Activated CD4-positive, alpha-beta T cell treated with anti-CD3 and anti-CD28 coated beads for 1 hour (primary cell): ENCODE data around the gene ADAP1.
"Not testable (repeated sequence)": the region's sequence is repeated elsewhere in the genome, so short reads cannot be mapped to it uniquely, and the experiment has no call there.

Experiments used
- DNase-seq: peaks from one replicate; pipeline ENCODE4 v3.0.0-alpha.2; 2020

ADAP1 gene

GRCh38 chr7:974172-974571 is 19.7 kb upstream of the ADAP1 start:
- DNase-seq: no peak

- DNase-seq: no peak
Measured at GRCh38 chr7:973312-973711, 18.8 kb upstream of the ADAP1 start.

DNA sequence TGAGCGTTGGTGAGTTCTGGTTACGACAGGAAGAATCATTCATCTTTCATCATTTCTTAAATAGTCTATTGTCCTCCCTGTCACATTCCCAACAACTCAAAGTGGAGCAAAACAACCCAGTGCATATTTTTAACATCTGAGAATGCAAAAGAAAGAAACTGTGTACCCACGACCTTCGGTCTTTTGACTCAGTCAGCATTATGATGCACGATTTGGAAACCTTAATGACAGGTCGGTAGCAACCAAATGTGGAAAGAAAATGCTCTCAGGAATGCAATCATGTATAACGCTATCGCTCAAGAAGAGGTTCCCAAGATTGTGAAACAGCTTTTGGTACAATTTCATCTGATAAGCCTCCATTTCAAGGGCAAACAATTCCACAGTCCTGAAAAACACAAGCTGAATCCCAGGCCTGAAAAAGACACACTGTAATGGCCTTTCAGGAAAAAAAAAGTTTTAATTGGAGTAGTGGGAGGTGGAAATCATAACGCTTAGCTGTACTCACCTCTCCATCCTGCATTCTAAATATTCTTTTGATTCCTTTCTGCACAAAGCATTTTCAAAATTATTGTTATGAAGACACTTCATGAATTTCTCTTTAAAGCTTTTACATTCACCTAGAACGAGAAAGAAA is 18.3 kb upstream of the ADAP1 start:
- DNase-seq: no peak

GRCh38 chr7:972110-972509 is 17.6 kb upstream of the ADAP1 start:
- no peak for DNase-seq

DNA sequence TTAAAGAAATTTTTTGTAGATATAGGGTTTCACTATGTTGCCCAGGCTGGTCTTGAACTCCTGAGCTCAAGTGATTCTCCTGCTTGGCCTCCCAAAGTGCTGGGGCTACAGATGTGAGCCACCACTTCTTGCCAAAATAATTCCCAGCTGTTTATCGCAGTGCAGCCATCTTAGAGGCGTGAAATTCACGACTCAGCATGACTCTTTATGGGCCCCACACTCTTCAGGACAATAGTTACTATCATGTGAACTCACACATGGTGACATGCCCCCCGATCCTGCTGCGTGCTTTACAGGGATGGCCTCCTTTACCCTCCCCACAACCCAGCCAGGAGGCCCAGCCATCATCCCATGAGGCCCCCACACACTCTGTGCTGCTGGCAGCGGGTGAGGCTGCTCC is 16.3 kb upstream of the ADAP1 start:
- no peak for DNase-seq

DNA sequence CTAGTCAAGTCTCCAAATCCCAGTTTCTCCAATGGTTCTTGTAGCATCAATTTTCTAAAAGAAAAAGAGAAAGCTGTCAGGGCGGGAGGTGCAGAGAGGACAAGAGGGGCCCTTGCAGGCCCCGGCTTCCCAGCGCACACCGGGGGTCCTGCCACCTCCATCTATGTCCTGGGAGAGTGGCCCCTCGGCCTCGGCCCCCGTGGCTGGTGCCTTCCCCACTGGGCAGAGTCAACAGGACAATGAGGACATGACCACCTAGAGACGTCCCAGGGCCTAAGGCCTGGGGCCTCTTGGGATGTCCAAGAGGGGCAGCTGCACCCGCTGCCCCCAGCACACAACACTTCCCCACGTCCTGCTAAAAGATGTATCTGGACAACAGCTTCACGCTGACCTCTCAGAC is 14.9 kb upstream of the ADAP1 start:
- DNase-seq: no peak

DNA sequence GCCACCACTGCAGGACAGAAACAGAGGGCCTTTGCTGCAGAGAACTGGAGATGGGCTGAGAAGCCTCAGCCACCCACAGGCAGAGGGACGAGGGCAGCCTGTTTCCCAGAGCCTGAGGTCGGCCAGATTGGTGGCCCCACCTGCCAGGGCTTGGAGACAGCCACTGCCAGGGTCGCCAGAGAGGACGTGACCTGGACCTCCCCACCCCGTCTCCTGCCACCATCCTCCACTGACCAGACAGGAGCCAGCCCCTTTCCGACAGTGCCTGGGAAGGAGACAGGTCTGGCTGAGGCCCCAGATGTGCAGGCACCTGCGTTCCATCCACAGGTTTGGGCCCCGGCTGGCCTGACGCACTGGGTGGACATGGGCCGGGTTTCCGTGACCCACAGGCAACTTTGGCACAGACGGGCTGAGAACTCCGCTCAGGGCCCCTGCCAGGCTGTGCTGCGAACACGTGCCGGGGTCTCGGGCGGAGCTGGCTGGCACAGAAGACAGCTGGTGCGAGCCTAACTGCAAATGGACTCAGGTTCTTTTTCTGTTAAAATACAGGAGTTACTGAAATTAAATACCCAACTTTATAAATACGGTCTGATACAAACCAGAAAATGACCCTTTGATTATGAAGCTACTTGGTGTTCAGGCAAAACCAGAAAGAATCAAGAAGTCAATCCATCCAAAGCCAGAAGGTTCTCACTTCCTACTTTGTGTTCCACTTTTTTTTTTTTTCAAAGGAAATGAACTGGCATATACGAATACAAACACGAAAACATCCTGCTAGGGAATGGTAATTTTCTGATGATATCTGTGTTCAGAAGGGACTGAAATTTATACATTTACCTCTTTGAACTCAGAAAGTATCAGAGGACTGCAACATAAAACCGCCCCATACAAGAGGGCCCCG is 14.0 kb upstream of the ADAP1 start:
- DNase-seq: no peak

DNA sequence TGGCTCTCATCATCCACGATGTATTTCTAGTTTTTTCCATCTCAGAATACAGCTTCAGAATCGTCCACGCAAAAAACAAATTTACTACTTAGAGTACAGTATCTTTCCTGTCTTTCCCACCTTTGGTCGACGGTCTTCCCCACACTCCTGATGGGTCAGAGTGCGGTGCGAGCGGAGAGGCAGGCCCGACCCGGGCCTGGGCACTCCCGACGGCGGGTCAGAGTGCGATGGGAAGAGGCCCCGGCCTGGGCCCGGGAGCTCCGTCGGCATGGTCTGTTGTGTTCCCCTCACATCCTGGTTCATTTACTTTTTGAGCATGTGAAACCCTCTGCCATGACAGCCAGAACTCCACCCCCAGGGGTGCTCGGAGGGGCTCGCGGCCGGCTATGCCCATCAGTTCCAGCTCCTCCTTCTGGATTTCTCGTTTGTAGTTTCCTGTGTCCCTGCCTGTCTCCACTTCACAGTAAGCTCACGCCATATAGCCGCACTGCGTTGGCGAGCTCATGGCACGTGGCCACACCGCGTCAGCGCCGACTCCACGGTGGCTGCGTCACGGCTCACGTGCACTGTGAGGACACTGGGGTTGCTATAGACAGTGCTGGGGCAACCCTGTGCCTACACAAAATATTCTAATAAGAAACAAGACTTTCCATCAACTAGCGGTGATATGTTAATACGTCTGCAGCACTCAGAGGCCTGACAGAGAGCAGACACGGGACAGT is 13.0 kb upstream of the ADAP1 start:
- no peak for DNase-seq

GRCh38 chr7:966291-967069 is 12.0 kb upstream of the ADAP1 start:
- DNase-seq: no peak

DNA sequence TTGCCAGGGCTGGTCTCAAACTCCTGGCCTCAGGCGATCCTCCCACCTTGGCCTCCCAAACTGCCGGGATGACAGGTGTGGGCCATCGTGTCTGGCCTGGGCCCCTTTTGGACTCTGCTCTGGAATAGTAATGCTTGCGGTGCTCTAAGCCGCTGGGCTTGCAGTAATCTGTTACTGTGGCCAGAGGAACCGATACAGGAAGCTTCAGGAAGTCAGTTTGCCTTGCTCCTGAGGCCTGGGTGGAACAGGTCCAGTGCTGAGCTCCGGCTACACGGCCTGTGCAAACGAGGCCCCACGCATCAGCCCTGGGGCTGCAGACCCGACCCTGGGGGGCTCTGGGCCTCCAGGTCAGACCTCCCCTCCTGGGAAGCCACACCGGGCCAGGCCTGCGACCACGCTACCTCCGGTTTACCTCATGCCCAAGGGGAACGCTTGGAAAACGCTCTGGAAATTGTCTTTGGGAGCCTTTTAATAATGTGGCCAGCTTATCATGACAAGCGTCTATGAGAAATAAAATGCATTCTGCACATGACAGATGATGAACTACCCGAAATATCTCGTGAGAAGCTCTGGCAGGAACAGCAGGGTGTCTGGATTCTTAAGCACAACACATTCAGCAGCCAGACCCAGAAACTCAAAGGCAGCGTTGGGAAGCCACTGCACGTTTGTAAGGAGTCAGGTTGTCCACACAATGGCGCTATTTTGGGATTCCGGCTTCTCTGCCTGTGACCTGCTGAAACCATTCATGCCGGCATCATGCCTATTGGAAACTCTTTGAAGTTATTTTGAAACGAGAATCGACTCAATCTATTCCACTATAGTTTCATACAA is 10.1 kb upstream of the ADAP1 start:
- no peak for DNase-seq

DNA sequence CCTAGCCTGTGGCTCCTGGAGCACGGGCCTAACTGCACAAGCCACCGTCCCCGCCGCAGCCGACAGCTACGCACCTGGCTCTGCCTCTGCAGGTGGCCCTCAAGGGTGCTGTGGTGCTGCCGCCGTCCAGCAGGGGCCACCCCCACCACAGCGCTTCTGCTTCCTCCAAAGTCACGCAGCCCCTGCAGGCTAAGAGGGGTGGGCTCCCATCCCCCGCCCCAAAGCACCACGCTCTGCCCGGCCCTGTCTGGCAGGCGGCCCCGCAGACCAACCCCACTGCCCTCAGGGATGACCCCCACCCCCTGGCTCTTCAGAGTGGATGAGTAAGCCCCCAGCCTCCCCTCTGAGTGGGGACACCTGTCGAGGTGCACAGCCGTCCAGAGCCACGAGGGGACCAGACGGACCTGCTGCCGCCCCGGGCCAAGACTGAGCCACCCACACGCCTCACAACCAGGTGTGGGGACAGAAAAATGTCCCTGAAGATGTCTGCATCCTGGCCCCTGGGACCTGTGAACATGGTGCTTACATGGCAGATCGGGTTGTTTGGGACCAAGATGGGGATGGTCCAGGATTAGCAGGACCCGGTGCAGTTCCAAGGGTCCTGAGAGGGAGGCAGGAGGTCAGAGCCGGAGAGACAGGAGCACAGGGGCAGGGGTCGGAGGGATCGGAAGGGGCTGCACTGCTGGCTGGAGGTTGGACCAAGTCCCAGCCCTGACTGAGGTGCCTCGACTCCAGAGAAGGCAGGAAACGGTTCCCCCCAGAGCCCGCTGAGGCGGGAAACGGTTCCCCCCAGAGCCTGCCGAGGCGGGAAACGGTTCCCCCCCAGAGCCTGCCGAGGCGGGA is 9.0 kb upstream of the ADAP1 start:
- no peak for DNase-seq

DNA sequence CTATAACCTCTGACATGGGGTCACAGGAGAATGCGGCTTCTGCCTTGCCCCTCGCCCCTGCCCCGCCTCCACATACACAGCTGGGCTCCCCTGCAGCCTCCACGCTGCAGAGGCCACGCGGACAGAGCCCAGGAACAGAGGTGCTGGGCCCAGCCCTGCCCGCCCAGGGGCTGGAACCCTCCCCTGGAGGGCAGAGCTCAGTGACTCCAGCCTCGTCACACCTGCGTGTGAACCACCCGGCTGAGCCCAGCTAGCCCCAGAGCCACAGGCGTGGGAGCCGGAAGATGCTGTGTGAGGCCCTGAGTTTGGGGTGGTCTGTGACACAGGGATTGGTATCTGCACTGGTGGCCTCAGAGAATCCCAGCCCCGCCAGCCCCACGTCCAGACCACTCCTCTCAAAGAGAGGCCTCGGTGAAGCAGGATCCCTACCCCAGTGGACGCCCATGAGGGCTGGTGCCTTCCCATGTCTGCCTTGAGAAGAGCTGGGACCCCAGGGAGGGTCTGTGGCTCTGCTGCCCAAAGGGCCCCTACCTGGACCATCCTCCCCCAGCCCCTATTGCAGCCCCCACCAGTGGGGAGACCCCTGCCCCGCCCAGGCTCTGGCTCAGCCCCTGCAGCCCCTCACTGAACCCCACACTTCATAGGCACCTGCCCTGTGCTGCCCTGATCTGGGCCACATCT is 8.1 kb upstream of the ADAP1 start:
- DNase-seq: no peak

GRCh38 chr7:961546-962400 is 7.3 kb upstream of the ADAP1 start:
- DNase-seq: no peak

- DNase-seq: not testable (repeated sequence)
Measured at GRCh38 chr7:960972-961371, 6.5 kb upstream of the ADAP1 start.

DNA sequence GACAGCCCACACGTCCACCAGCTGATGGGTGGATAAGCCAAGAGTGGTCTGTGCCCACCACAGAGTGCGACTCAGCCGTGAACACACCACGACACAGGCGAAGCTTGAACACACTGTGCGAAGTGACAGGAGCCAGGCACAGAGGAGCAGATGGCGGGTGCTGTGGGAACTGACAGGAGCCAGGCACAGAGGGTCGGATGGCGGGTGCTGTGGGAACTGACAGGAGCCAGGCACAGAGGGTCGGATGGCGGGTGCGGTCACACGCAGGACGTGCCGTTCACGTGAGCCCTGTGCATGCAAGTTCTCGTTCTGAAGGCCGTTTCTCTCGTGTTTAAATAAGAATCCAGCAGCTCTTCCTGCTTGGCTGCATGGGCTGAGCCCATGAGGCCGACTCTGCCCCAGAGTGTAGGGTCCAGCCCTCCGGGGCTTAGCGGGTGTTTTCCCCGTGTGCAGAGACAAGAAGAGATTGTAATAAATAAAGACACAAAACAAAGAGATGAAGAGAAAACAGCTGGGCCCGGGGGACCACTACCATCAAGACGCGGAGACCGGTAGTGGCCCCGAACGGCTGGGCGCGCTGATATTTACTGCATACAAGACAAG is 5.9 kb upstream of the ADAP1 start:
- DNase-seq: no peak

- not testable (repeated sequence) for DNase-seq
Measured at GRCh38 chr7:959740-960139, 5.3 kb upstream of the ADAP1 start.

DNA sequence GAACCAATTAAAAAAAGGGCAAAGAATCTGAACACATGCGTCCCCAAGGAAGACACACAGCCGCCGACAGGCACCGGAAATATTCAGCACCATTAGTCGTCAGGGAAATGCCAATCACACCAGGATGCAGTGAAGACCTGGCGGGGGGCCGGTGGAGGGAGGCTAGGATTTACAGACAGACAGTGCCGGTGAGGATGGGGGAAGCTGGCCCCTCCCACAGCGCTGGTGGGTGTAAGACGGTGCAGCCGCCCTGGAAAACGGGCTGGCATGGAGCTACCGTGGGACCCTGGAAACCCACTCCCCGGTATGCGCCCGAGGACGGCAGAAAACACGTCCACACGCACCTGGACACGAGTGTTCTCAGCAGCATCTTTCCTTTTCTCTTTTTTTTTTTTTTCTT is 4.8 kb upstream of the ADAP1 start:
- no peak for DNase-seq

- DNase-seq: no peak
Measured at GRCh38 chr7:958221-959200, 4.0 kb upstream of the ADAP1 start.
